HepG2 (cell line): ENCODE measurements around the gene B4GALT1. TPM values are rescaled to one million over a fixed set of nuclear protein-coding genes. Genes with fewer than 3 reads are reported as not detected.

ENCODE experiments used
- ATAC-seq: fragments of 200-7000 bp; cut with Tn5 transposase; 3 replicates; pipeline ENCODE4 v1.9.1; 2020; ENCODE audit warnings: mild to moderate bottlenecking, moderate library complexity
- BruUV-seq: library from RNA; stranded (reverse); fragments of 400-500 nt; replicated peaks from 2 replicates; lab custom pipeline; 2021; lab: Mats Ljungman, UMichigan
- CTCF ChIA-PET: fragments of 300-600 bp; formaldehyde crosslinking; extraction: SDS; loops from one replicate; lab custom pipeline; 2021; ENCODE audit warnings: low total read pairs, inconsistent platforms, low intra/inter-chr PET ratio; lab: Yijun Ruan, JAX
- POLR2A ChIA-PET: fragments of 350-600 bp; sonication (Branson Sonifier 250); formaldehyde crosslinking; loops from one replicate; lab custom pipeline; 2020; ENCODE audit warnings: antibody characterized with exemption, inconsistent platforms; lab: Yijun Ruan, JAX
- DNase-seq: peaks from one replicate; pipeline ENCODE4 v3.0.0-alpha.2; 2015; ENCODE audit warnings: low spot score
- FAIRE-seq: peaks from 3 replicates; lab custom pipeline; 2011; peaks lifted over from hg19 to GRCh38; lab: Jason Lieb, UNC
- H2AFZ ChIP-seq: one replicate; pipeline ENCODE4 v1.6.1; 2011; ENCODE audit warnings: low read length, inconsistent platforms
- H3K27ac ChIP-seq: fragments of 300-600 bp; 3 replicates; pipeline ENCODE4 v1.8.0; 2011; ENCODE audit warnings: mixed run types, mild to moderate bottlenecking, mixed read lengths, low read length, inconsistent platforms; ENCODE audit not compliant: insufficient read depth; ENCODE audit errors: extremely low read length
- H3K27me3 ChIP-seq, 2 experiments: fragments of 200-600 bp in 1 of 2; 2 replicates in 1 of 2; 3 replicates in 1 of 2; pipeline versions ENCODE4 v1.6.0 to v1.8.0; 2011; ENCODE audit warnings: low read length in 2 of 2, mild to moderate bottlenecking in 2 of 2, moderate library complexity in 2 of 2, inconsistent platforms in 1 of 2; ENCODE audit not compliant: insufficient read depth in 2 of 2, control insufficient read depth in 1 of 2
- H3K36me3 ChIP-seq, 2 experiments: fragments of 200-600 bp in 1 of 2; replicated peaks in 1 of 2; 2 replicates in 1 of 2; 3 replicates in 1 of 2; pipeline versions ENCODE4 v1.5.1 to v1.8.0; 2011; ENCODE audit warnings: low read length in 2 of 2, inconsistent platforms in 1 of 2; ENCODE audit not compliant: insufficient read depth in 2 of 2, control insufficient read depth in 1 of 2
- H3K4me1 ChIP-seq: 2 replicates; pipeline ENCODE4 v1.5.1; 2012; ENCODE audit warnings: low read length, inconsistent platforms; ENCODE audit not compliant: insufficient read depth
- H3K4me2 ChIP-seq: 2 replicates; pipeline ENCODE4 v1.6.0; 2011; ENCODE audit warnings: low read depth, low read length, inconsistent platforms
- H3K4me3 ChIP-seq, 3 experiments: fragments of 200-600 bp in 1 of 3; sonication (generic), shearing (Covaris generic) in 1 of 3; replicated peaks in 1 of 3; 2 replicates each; pipeline ENCODE4 v1.5.1; 2011 to 2016; ENCODE audit warnings: low read length in 3 of 3, inconsistent platforms in 2 of 3, low read depth in 2 of 3, mild to moderate bottlenecking in 2 of 3, control low read depth in 1 of 3, mixed read lengths in 1 of 3; ENCODE audit not compliant: insufficient read depth in 1 of 3
- H3K79me2 ChIP-seq: one replicate; pipeline ENCODE4 v1.6.1; 2011; ENCODE audit warnings: low read length, inconsistent platforms; ENCODE audit not compliant: insufficient read depth
- H3K9ac ChIP-seq: 2 replicates; pipeline ENCODE4 v1.6.0; 2011; ENCODE audit warnings: mild to moderate bottlenecking, low read depth, low read length, inconsistent platforms; ENCODE audit not compliant: insufficient read depth
- H3K9me3 ChIP-seq: 2 replicates; pipeline ENCODE4 v1.5.1; 2012; ENCODE audit warnings: mild to moderate bottlenecking, low read length
- H4K20me1 ChIP-seq: 2 replicates; pipeline ENCODE4 v1.6.0; 2011; ENCODE audit warnings: inconsistent platforms, mild to moderate bottlenecking, low read length, moderate library complexity; ENCODE audit not compliant: insufficient read depth
- IRX3 ChIP-seq: sonication (generic); formaldehyde crosslinking; IDR thresholded peaks from 2 replicates; pipeline ENCODE4 v1.8.1; 2023; ENCODE audit warnings: mild to moderate bottlenecking, low read depth, missing genetic modification reagents, borderline replicate concordance
- NFYC ChIP-seq: IDR thresholded peaks from 2 replicates; pipeline ENCODE4 v1.6.1; 2016; ENCODE audit warnings: missing genetic modification reagents, missing compliant biosample characterization
- NR2F6 ChIP-seq, 2 experiments: IDR thresholded peaks; 2 replicates each; pipeline ENCODE4 v1.6.1; 2016; ENCODE audit warnings: antibody characterized with exemption in 1 of 2, mild to moderate bottlenecking in 1 of 2
- TMF1 ChIP-seq: sonication (generic); formaldehyde crosslinking; IDR thresholded peaks from 2 replicates; pipeline ENCODE4 v1.8.1; 2022; ENCODE audit warnings: low read depth, missing genetic modification reagents
- ZKSCAN8 ChIP-seq: IDR thresholded peaks from 2 replicates; pipeline ENCODE4 v1.6.1; 2016; ENCODE audit warnings: borderline replicate concordance, missing genetic modification reagents, missing compliant biosample characterization
- ZNF124 ChIP-seq: sonication (generic); formaldehyde crosslinking; IDR thresholded peaks from 2 replicates; pipeline ENCODE4 v1.4.0; 2020; ENCODE audit warnings: missing genetic modification reagents
- ZNF207 ChIP-seq: fragments of 450-650 bp; IDR thresholded peaks from 2 replicates; pipeline ENCODE4 v1.6.1; 2016; ENCODE audit warnings: antibody characterized with exemption, borderline replicate concordance
- ZNF317 ChIP-seq: sonication (generic); formaldehyde crosslinking; IDR thresholded peaks from 2 replicates; pipeline ENCODE4 v1.5.0; 2020; ENCODE audit warnings: mild to moderate bottlenecking, missing genetic modification reagents
- ZNF550 ChIP-seq: sonication (generic); formaldehyde crosslinking; IDR thresholded peaks from 2 replicates; pipeline ENCODE4 v1.4.0; 2020; ENCODE audit warnings: mild to moderate bottlenecking, missing genetic modification reagents, borderline replicate concordance
- ZNF563 ChIP-seq: sonication (generic); formaldehyde crosslinking; IDR thresholded peaks from 2 replicates; pipeline ENCODE4 v1.8.0; 2022; ENCODE audit warnings: mild to moderate bottlenecking, moderate library complexity, missing genetic modification reagents
- ZSCAN21 ChIP-seq: sonication (generic); formaldehyde crosslinking; IDR thresholded peaks from 2 replicates; pipeline ENCODE4 v1.8.0; 2022; ENCODE audit warnings: mild to moderate bottlenecking, missing genetic modification reagents, moderate library complexity, borderline replicate concordance
- WGBS: methylation state at CpG from one replicate; pipeline ENCODE4 v1.1.6; 2017; ENCODE audit warnings: low lambda C conversion rate; 5-methylcytosine and 5-hydroxymethylcytosine counted together
- in situ Hi-C: cut with HindIII; loops from 2 replicates; pipeline ENCODE4 v1.10.0; 2017; ENCODE audit warnings: low pct_unique_long_range_greater_than_20kb; ENCODE audit not compliant: extremely low pct_ligation_motif_present
- intact Hi-C: fragments of 100-400 bp; cut with micrococcal nuclease; formaldehyde crosslinking; loops from one replicate; pipeline ENCODE4 v1.10.0; 2022; ENCODE audit not compliant: unreplicated experiment
- polyA plus RNA-seq, 8 experiments: library from polyadenylated mRNA; depleted of rRNA in 3 of 8; stranded (reverse) in 7 of 8; unstranded in 1 of 8; fragments of >200 nt; fragmentation: Illumina TruSeq in 4 of 8; extraction: Trizol in 4 of 8; gene quantifications; 2 replicates each; pipeline versions ENCODE4 v1.2.1 to v1.2.3, GENCODE V29; 2011 to 2016; ENCODE audit warnings: low read depth in 4 of 8, missing spikeins in 1 of 8, mixed read lengths in 1 of 8; ENCODE audit not compliant: insufficient read depth in 1 of 8
- total RNA-seq, 5 experiments: library from RNA; depleted of rRNA; stranded (reverse); fragments of >200 nt; fragmentation: Illumina TruSeq; extraction: Trizol; gene quantifications; 2 replicates each; pipeline ENCODE4 v1.2.3, GENCODE V29; 2016; ENCODE audit warnings: low read depth in 1 of 5
- TF ChIP-seq, protein P1 (sequence below): sonication (generic); formaldehyde crosslinking; IDR thresholded peaks from 2 replicates; pipeline ENCODE4 v1.5.0; 2020; ENCODE audit warnings: mild to moderate bottlenecking, missing genetic modification reagents
- TF ChIP-seq, protein P2 (sequence below): sonication (generic); formaldehyde crosslinking; IDR thresholded peaks from 2 replicates; pipeline ENCODE4 v1.5.0; 2020; ENCODE audit warnings: missing genetic modification reagents, mild to moderate bottlenecking, borderline replicate concordance
- TF ChIP-seq, protein P3 (sequence below): sonication (generic); formaldehyde crosslinking; IDR thresholded peaks from 2 replicates; pipeline ENCODE4 v1.5.1; 2020; ENCODE audit warnings: mild to moderate bottlenecking, moderate library complexity, missing genetic modification reagents
- TF ChIP-seq, protein P4 (sequence below): sonication (generic); formaldehyde crosslinking; IDR thresholded peaks from 2 replicates; pipeline ENCODE4 v1.8.0; 2022; ENCODE audit warnings: missing genetic modification reagents, low read depth, mild to moderate bottlenecking, borderline replicate concordance
- TF ChIP-seq, protein P5 (sequence below): sonication (generic); formaldehyde crosslinking; IDR thresholded peaks from 2 replicates; pipeline ENCODE4 v1.4.0; 2020; ENCODE audit warnings: missing genetic modification reagents

The B4GALT1 gene
- total and polyA plus RNA-seq, 2 of the 13 experiments (the other 11 are each of a cell fraction or from before 2014, with no cell fraction given), result 15.7 to 33.5 TPM

DNA sequence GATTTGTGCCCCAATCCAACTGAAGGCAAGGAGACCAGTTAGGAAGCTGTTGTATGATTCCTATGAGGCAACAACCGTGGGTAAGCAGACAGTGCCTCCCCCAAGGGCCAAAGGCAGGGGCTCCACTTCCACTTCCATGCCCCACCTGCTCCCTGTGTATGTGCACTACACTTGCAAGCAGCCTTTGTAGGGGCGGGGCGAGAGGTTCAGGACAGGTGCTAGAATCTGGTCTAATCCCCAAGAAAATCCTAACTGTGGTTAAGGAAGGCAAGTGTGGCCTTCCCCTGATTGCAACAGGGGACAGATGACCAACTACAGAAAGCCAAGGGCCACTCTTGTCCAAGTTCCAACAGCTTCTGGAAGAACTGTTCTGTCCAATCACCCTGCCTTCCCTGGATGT lies 41.7 kb downstream of the B4GALT1 start:
- ChIA-PET CTCF (no interaction called here), POLR2A (no interaction called here)
- Histone ChIP-seq H2AFZ (no peak overlapping the region), H3K4me1 (no peaks in the 10 kb centered on the region), H3K79me2 (no peaks in the 10 kb centered on the region), H3K27ac (no peak overlapping the region), H3K9me3 (no peaks in the 10 kb centered on the region), H3K9ac (no peak overlapping the region), H4K20me1 (0 out of 2 replicates have a peak, but pooled peaks cover 6% of the 10 kb centered on the region), H3K4me3 (no peak overlapping the region), H3K36me3 (peaks cover 20 to 56% of the 10 kb centered on the region in 2 experiments), H3K4me2 (no peak overlapping the region), H3K27me3 (no peaks in the 10 kb centered on the region)
- TF ChIP-seq ZNF124 (CRISPR knock-in tag) (no peak), ZNF550 (CRISPR knock-in tag) (no peak), ZNF207 (no peak), ZNF563 (CRISPR knock-in tag) (no peak), NFYC (no peak), ZSCAN21 (CRISPR knock-in tag) (no peak), NR2F6 (IDR thresholded peaks at IDR 0.05) (no peak), NR2F6 (CRISPR knock-in tag; IDR thresholded peaks at IDR 0.05) (no peak), ZNF317 (no peak), TMF1 (no peak), IRX3 (no peak), ZKSCAN8 (CRISPR knock-in tag) (no peak)
- TF ChIP-seq, protein P1, sequence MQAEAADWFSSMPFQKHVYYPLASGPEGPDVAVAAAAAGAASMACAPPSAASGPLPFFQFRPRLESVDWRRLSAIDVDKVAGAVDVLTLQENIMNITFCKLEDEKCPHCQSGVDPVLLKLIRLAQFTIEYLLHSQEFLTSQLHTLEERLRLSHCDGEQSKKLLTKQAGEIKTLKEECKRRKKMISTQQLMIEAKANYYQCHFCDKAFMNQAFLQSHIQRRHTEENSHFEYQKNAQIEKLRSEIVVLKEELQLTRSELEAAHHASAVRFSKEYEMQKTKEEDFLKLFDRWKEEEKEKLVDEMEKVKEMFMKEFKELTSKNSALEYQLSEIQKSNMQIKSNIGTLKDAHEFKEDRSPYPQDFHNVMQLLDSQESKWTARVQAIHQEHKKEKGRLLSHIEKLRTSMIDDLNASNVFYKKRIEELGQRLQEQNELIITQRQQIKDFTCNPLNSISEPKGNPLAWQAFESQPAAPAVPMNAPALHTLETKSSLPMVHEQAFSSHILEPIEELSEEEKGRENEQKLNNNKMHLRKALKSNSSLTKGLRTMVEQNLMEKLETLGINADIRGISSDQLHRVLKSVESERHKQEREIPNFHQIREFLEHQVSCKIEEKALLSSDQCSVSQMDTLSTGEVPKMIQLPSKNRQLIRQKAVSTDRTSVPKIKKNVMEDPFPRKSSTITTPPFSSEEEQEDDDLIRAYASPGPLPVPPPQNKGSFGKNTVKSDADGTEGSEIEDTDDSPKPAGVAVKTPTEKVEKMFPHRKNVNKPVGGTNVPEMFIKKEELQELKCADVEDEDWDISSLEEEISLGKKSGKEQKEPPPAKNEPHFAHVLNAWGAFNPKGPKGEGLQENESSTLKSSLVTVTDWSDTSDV (CRISPR knock-in tag), result no peak
- TF ChIP-seq, protein P2, sequence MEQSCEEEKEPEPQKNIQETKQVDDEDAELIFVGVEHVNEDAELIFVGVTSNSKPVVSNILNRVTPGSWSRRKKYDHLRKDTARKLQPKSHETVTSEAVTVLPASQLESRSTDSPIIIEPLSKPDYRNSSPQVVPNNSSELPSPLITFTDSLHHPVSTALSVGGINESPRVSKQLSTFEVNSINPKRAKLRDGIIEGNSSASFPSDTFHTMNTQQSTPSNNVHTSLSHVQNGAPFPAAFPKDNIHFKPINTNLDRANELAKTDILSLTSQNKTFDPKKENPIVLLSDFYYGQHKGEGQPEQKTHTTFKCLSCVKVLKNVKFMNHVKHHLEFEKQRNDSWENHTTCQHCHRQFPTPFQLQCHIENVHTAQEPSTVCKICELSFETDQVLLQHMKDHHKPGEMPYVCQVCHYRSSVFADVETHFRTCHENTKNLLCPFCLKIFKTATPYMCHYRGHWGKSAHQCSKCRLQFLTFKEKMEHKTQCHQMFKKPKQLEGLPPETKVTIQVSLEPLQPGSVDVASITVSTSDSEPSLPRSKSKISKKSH, result no peak
- TF ChIP-seq, protein P3, sequence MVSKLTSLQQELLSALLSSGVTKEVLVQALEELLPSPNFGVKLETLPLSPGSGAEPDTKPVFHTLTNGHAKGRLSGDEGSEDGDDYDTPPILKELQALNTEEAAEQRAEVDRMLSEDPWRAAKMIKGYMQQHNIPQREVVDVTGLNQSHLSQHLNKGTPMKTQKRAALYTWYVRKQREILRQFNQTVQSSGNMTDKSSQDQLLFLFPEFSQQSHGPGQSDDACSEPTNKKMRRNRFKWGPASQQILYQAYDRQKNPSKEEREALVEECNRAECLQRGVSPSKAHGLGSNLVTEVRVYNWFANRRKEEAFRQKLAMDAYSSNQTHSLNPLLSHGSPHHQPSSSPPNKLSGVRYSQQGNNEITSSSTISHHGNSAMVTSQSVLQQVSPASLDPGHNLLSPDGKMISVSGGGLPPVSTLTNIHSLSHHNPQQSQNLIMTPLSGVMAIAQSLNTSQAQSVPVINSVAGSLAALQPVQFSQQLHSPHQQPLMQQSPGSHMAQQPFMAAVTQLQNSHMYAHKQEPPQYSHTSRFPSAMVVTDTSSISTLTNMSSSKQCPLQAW (CRISPR knock-in tag), result no peak
- TF ChIP-seq, protein P4, sequence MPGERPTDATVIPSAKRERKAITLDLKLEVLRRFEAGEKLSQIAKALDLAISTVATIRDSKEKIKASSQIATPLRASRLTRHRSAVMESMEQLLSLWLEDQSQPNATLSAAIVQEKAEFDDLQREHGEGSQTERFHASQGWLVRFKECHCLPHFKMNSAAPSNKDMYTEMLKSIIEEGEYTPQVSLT (CRISPR knock-in tag), result no peak
- TF ChIP-seq, protein P5, sequence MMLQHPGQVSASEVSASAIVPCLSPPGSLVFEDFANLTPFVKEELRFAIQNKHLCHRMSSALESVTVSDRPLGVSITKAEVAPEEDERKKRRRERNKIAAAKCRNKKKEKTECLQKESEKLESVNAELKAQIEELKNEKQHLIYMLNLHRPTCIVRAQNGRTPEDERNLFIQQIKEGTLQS (CRISPR knock-in tag), result no peak
- DNase-seq, result no peak
- FAIRE-seq, result no peak
- intact Hi-C loops (no loop called here), in situ Hi-C loops (no loop called here)
- WGBS, result 100% methylated on average over 3 of the region's 3 CpGs
- no TSS peak for BruUV-seq
- ATAC-seq, result no peak
